Peyer's patch (tissue), 4 donors: Measurements from ENCODE around the gene KRT80.

ENCODE experiments used
- CTCF ChIP-seq, 6 experiments: fragments of 450-650 bp in 4 of 6; fragments of 200-600 bp in 2 of 6; sonication (generic) in 1 of 6; IDR thresholded peaks; one replicate each; pipeline ENCODE4 v1.5.1; 2017 to 2019; ENCODE audit warnings: antibody characterized with exemption in 6 of 6, mild to moderate bottlenecking in 3 of 6, moderate library complexity in 1 of 6
- POLR2A ChIP-seq, 2 donors: fragments of 450-650 bp; IDR thresholded peaks; one replicate each; pipeline ENCODE4 v1.5.1; 2017; ENCODE audit warnings: antibody characterized with exemption in 2 of 2, mild to moderate bottlenecking in 2 of 2, moderate library complexity in 2 of 2

GRCh38 chr12:52173526-52173925 lies 18.3 kb downstream of the KRT80 start:
- TF ChIP-seq POLR2A (IDR thresholded peaks at IDR 0.05) (no peak), CTCF (IDR thresholded peaks at IDR 0.05) (no peak)
